LNCAP (cell line): ENCODE measurements around the gene MYO1B.

Experiments
- TF ChIP-seq, protein P1 (sequence below): fragments of 450-650 bp; IDR thresholded peaks from 2 replicates; pipeline ENCODE4 v1.5.1; 2017; ENCODE audit warnings: mild to moderate bottlenecking

MYO1B gene

GRCh38 chr2:191345788-191346187, 100.6 kb downstream of the MYO1B start:
- TF ChIP-seq, protein P1, sequence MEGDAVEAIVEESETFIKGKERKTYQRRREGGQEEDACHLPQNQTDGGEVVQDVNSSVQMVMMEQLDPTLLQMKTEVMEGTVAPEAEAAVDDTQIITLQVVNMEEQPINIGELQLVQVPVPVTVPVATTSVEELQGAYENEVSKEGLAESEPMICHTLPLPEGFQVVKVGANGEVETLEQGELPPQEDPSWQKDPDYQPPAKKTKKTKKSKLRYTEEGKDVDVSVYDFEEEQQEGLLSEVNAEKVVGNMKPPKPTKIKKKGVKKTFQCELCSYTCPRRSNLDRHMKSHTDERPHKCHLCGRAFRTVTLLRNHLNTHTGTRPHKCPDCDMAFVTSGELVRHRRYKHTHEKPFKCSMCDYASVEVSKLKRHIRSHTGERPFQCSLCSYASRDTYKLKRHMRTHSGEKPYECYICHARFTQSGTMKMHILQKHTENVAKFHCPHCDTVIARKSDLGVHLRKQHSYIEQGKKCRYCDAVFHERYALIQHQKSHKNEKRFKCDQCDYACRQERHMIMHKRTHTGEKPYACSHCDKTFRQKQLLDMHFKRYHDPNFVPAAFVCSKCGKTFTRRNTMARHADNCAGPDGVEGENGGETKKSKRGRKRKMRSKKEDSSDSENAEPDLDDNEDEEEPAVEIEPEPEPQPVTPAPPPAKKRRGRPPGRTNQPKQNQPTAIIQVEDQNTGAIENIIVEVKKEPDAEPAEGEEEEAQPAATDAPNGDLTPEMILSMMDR: no peak

GRCh38 chr2:191347154-191347553, 102.0 kb downstream of the MYO1B start:
- TF ChIP-seq, protein P1: no peak

DNA sequence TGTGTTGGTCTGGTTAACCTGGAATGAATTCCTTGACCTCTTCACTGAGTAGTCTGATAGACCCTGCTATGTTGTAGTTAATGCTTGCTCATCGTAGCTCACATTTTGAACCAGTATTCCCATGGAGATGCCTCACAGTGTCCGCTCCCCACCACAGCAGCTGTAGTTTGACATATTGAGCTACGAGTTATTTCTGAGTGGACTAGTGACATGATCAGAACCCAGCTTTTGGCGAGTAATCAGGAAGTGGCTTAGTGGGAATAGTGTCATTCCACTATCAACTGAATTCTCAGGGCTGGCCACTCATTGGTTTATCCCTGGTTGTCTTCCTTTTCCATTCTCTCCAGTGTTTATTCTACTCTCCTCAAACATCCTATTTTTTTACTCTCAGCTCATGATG, 102.7 kb downstream of the MYO1B start:
- TF ChIP-seq, protein P1: no peak

- TF ChIP-seq, protein P1: peak; percentile 25; the same call in 1 of the 2 replicates
Observed at GRCh38 chr2:191349990-191350389, 104.8 kb downstream of the MYO1B start.

DNA sequence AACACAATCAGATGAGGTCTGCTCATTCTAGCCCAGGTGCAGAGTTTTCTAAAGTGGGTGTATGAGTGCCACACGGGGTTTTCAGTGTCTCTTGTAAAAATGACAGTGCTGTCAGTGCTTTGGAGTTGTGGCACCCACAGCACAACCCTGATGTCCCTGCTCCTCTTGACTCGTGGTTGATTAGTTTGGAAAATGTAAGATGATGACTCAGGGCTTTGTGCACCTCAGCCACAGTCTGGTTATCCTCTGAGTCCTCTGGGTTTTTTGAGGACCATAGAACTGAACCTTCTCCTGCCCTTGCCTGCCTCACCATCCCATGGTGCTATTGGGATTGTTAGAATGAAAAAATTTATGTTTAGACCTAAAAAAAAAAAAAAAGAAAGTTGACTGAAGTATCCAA, 105.6 kb downstream of the MYO1B start:
- TF ChIP-seq, protein P1: no peak

GRCh38 chr2:191351298-191351697, 106.1 kb downstream of the MYO1B start:
- TF ChIP-seq, protein P1: no peak

- TF ChIP-seq, protein P1: no peak
Observed at GRCh38 chr2:191351921-191352320, 106.7 kb downstream of the MYO1B start.

DNA sequence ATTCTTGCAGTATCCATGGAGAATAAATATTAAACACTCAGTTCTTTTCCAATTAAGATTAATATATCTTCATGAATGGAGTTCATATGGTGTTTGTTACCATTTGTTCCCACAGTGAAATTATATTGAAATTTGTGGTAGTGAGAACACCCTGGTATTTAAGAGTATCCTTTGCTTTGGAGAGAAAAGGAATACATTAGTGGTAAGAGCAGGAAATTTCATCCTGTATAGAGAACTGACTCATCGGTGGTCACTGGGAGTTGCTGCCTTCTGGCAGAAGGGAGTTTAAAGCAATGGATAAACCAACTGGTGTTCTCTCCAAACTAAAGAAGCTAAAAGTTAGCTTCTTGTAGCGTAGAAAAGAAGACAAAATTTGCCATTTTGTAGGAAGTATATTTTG, 107.3 kb downstream of the MYO1B start:
- TF ChIP-seq, protein P1: no peak
